Stimulated activated CD4-positive, alpha-beta T cell treated with anti-CD3 and anti-CD28 coated beads, Interleukin-15, amount 100 ng/mL, for 1 hour (primary cell): ENCODE results near the gene PLXND1.
"Not testable (repeated sequence)": the region's sequence is repeated elsewhere in the genome, so short reads cannot be mapped to it uniquely, and the experiment has no call there.

ENCODE experiments used
- DNase-seq, 2 donors: peaks; one replicate each; pipeline ENCODE4 v3.0.0-alpha.2; 2020; ENCODE audit warnings: low read depth in 1 of 2, low spot score in 1 of 2

Gene PLXND1

GRCh38 chr3:129606636-129607390, at the start of gene PLXND1:
PLXND1 (minus strand) TSS chr3:129606676; CDS start chr3:129606639, 37 bp downstream.
- no peak for DNase-seq

GRCh38 chr3:129655291-129655700, 48.8 kb upstream of the PLXND1 start:
- DNase-seq: no peak

DNA sequence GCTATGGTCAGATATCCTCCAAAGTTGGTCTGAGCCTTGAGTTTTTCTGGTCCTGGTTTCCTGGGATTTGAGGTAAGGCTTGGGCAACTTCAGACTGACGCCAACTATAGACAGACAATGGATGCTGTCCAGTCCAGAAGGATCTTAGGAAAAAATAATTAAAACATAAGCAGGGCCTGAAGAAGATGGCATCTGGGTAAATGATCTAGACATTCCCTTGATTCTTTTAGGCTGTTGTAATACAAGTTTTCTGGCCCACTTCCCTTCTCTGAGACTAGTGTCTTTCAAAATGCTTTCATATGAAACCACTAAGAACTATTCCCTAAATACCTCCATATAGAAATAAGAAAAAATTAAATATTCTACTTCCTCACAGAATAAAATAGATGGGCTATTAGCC, 47.7 kb upstream of the PLXND1 start:
- no peak for DNase-seq

- no peak for DNase-seq
Observed at GRCh38 chr3:129653019-129653418, 46.5 kb upstream of the PLXND1 start.

DNA sequence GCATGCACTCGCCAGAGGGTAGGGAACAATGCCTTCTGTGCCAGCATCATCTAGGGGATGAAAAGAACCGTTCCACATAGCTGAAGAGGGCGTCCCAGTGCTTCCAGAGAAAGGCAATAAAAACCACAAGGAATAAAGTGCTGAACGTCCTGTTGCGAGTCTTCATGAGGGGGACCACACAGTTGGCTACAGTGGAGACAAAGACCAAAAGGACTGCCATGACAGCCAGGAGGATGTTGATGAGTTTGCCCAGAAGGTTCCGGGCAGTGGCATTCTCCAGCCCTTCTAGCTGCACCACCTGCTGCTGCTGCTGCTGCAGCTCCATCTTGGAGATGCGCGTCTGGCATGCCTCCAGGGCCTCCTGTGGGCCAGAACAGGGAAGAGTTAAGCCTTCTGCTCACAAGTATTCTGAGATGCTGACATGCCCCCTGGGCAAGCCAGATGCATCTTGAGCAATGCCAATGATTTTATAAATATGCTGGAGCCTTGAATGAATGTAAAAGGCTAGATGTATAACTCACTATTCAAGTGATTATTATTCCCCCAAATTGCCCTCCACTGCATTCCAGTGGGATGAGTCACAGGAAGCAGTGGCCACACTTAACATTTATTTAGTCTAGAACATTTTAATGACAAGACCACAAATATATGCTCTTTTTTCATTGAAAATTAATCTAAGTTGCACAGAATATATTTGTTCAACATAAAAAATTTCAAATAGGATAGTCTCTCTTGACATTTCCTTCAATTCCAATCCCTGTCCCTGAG, 45.1 kb upstream of the PLXND1 start:
- DNase-seq: no peak

GRCh38 chr3:129650256-129650872, 43.9 kb upstream of the PLXND1 start:
- DNase-seq: no peak

DNA sequence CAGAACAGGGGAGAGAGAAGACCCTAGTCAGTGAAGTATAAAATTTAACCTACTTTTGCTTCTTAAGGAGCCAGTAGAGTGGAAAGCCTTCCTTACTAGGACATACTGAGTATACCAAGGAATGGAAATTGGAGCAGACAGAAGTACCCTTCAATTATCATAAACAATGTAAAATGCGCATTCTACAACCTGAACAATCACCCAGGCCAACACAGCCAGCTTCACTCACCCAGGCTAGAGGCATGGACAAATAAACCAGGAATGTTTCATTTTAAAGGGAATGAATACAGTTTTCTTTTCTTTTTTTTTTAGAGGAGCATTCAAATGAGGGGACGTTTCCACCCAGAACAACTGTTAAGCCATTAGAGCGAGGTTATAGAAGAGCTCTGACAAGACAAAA, 41.9 kb upstream of the PLXND1 start:
- DNase-seq: no peak

DNA sequence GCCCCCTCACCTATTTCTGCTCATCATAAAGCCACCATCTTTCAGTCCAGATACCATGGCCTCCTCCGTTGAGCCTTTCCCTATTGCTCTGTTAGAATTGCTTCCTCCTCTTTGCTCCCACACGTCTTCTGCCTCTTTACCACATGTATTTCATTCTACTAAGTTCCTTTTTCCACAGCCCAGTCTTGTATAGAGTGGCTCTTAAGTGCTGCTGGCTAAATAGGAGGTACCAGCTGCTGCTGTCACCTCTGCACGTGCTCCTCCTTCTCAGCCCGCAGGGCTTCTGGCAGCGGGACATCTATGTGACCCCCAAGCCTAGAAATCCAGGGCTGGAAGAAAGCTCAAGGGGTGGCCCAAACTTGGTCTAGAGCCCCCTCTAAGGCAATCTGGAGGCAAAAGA, 38.8 kb upstream of the PLXND1 start:
- DNase-seq: no peak

DNA sequence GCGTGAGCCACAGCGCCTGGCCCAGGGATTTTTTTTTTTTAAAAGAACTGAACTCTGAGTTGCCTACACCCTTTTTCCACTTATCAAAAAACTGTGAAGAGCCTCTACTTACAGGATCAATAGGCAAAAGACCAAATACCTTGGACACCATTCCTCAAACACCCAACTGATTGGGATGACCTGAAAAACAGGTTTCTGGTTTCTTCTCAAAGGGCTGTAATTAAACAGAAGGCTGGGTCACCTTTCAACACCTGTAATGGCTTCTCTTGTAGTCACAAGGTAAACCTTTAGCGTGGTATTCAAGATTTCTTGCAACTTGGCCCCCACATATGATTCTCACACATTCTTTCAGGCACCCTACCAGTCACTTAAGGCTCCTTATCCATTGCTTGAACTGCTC, 38.4 kb upstream of the PLXND1 start:
- no peak for DNase-seq

- not testable (repeated sequence) for DNase-seq
Observed at GRCh38 chr3:129641567-129642260, 35.2 kb upstream of the PLXND1 start.

GRCh38 chr3:129640985-129641384, 34.5 kb upstream of the PLXND1 start:
- not testable (repeated sequence) for DNase-seq

- no peak for DNase-seq
Observed at GRCh38 chr3:129638481-129638880, 32.0 kb upstream of the PLXND1 start.

- DNase-seq: no peak
Observed at GRCh38 chr3:129636082-129636481, 29.6 kb upstream of the PLXND1 start.

GRCh38 chr3:129635656-129636055, 29.2 kb upstream of the PLXND1 start:
- no peak for DNase-seq

GRCh38 chr3:129633751-129634481, 27.4 kb upstream of the PLXND1 start:
- no peak for DNase-seq

GRCh38 chr3:129632977-129633376, 26.5 kb upstream of the PLXND1 start:
- no peak for DNase-seq

- DNase-seq: no peak
Observed at GRCh38 chr3:129632556-129632955, 26.1 kb upstream of the PLXND1 start.

GRCh38 chr3:129632056-129632455, 25.6 kb upstream of the PLXND1 start:
- no peak for DNase-seq

DNA sequence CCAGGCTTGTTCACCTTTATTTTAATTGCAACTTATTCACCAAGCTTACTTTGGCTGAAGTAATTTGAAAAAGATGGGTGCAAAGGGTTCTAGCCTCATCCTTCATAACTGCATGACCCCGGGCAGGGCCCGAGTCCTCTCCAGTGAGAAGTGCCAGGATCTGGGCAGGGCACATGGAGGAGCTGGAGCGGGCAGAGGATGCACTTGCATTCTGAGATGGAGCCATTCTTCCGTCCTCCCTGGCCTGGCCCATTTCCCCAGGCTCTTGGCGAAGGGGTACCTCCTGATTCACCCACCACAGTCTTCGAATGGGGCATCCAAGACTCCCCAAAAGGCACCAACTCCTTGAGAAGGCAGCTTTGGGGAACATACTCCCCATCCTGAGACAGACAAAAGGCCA, 22.5 kb upstream of the PLXND1 start:
- no peak for DNase-seq

- DNase-seq: no peak
Observed at GRCh38 chr3:129628169-129628522, 21.7 kb upstream of the PLXND1 start.
